Skeletal muscle tissue (tissue), 4 donors: ENCODE data around the gene SUSD3. TPM values are rescaled to one million over a fixed set of nuclear protein-coding genes. Genes with fewer than 3 reads are reported as not detected.

ENCODE experiments used
- H3K27ac ChIP-seq: one replicate; pipeline ENCODE4 v1.7.0; 2013; ENCODE audit warnings: mild to moderate bottlenecking, low read depth, low read length, inconsistent platforms
- H3K27me3 ChIP-seq, 3 donors: one replicate each; pipeline ENCODE4 v1.7.0; 2013; ENCODE audit warnings: low read length in 3 of 3; ENCODE audit not compliant: control insufficient read depth in 3 of 3, insufficient read depth in 3 of 3
- H3K36me3 ChIP-seq, 3 donors: one replicate each; pipeline ENCODE4 v1.7.0; 2013; ENCODE audit warnings: low read length in 3 of 3; ENCODE audit not compliant: control insufficient read depth in 3 of 3, insufficient read depth in 3 of 3
- H3K4me1 ChIP-seq, 3 donors: one replicate each; pipeline ENCODE4 v1.7.0; 2013; ENCODE audit warnings: low read length in 3 of 3, mild to moderate bottlenecking in 3 of 3; ENCODE audit not compliant: control insufficient read depth in 3 of 3, insufficient read depth in 3 of 3
- H3K4me3 ChIP-seq, 3 donors: one replicate each; pipeline ENCODE4 v1.7.0; 2013; ENCODE audit warnings: low read length in 3 of 3
- H3K9ac ChIP-seq, 3 donors: one replicate each; pipeline ENCODE4 v1.7.0; 2013; ENCODE audit warnings: low read length in 3 of 3, mild to moderate bottlenecking in 3 of 3, moderate library complexity in 2 of 3, low read depth in 1 of 3
- H3K9me3 ChIP-seq, 3 donors: one replicate each; pipeline ENCODE4 v1.7.0; 2013; ENCODE audit warnings: low read length in 3 of 3; ENCODE audit not compliant: control insufficient read depth in 3 of 3
- total RNA-seq: library from RNA; depleted of rRNA; stranded (reverse); fragments of >200 nt; gene quantifications from one replicate; pipeline ENCODE4 v1.2.3, GENCODE V29; 2014
- donor health status: Osteomylitis.

Gene SUSD3
- total RNA-seq, 1 donor from 2014 or later, result 2.6 TPM

GRCh38 chr9:93051680-93052089 is 6.8 kb upstream of the SUSD3 start:
- Histone ChIP-seq H3K4me3 (no peak overlapping the region), H3K27me3 (no peaks in the 10 kb centered on the region), H3K4me1 (peaks cover 4 to 10% (median 6%) of the 10 kb centered on the region in 3 donors), H3K36me3 (no peaks in the 10 kb centered on the region), H3K9ac (peak overlapping the region in 1 of 3 donors; percentile 8), H3K9me3 (no peaks in the 10 kb centered on the region), H3K27ac (no peak overlapping the region)

- Histone ChIP-seq H3K9me3 (no peaks in the 10 kb centered on the region), H3K27me3 (no peaks in the 10 kb centered on the region), H3K4me3 (no peak overlapping the region), H3K36me3 (no peaks in the 10 kb centered on the region), H3K4me1 (peaks cover 4 to 10% (median 6%) of the 10 kb centered on the region in 3 donors), H3K27ac (no peak overlapping the region), H3K9ac (no peak overlapping the region)
These were observed 5.5 kb upstream of the SUSD3 start for GRCh38 chr9:93052791-93053540.

GRCh38 chr9:93053781-93054331 is 4.6 kb upstream of the SUSD3 start:
- no peak overlapping the region for H3K27ac ChIP-seq
- H3K27me3 ChIP-seq, result no peaks in the 10 kb centered on the region
- H3K4me3 ChIP-seq, result no peak overlapping the region
- H3K4me1 ChIP-seq, result peaks cover 4 to 10% (median 6%) of the 10 kb centered on the region in 3 donors
- H3K9me3 ChIP-seq, result no peaks in the 10 kb centered on the region
- no peaks in the 10 kb centered on the region for H3K36me3 ChIP-seq
- H3K9ac ChIP-seq, result no peak overlapping the region

GRCh38 chr9:93054758-93055704 is 3.5 kb upstream of the SUSD3 start:
- no peaks in the 10 kb centered on the region for H3K9me3 ChIP-seq
- no peak overlapping the region for H3K9ac ChIP-seq
- H3K4me1 ChIP-seq, result peaks cover 10 to 14% (median 11%) of the 10 kb centered on the region in 3 donors
- H3K27ac ChIP-seq, result no peak overlapping the region
- H3K36me3 ChIP-seq, result no peaks in the 10 kb centered on the region
- no peak overlapping the region for H3K4me3 ChIP-seq
- peaks cover 3 to 10% (median 6%) of the 10 kb centered on the region in 3 donors for H3K27me3 ChIP-seq

GRCh38 chr9:93057042-93057702 is 1.3 kb upstream of the SUSD3 start:
- Histone ChIP-seq H3K27me3 (peaks cover 4 to 23% (median 19%) of the 10 kb centered on the region in 3 donors), H3K4me3 (no peak overlapping the region), H3K4me1 (peaks cover 7 to 12% (median 8%) of the 10 kb centered on the region in 3 donors), H3K9me3 (no peaks in the 10 kb centered on the region), H3K36me3 (no peaks in the 10 kb centered on the region), H3K9ac (no peak overlapping the region), H3K27ac (no peak overlapping the region)

GRCh38 chr9:93057703-93058354 is 672 bp upstream of the SUSD3 start:
- H3K27ac ChIP-seq, result no peak overlapping the region
- H3K27me3 ChIP-seq, result peaks cover 4 to 28% (median 19%) of the 10 kb centered on the region in 3 donors
- H3K4me1 ChIP-seq, result peaks cover 6 to 10% (median 7%) of the 10 kb centered on the region in 3 donors
- H3K4me3 ChIP-seq, result no peak overlapping the region
- no peak overlapping the region for H3K9ac ChIP-seq
- H3K9me3 ChIP-seq, result no peaks in the 10 kb centered on the region
- no peaks in the 10 kb centered on the region for H3K36me3 ChIP-seq

GRCh38 chr9:93059011-93059714 is 662 bp downstream of the SUSD3 start:
- Histone ChIP-seq H3K27me3 (peaks cover 4 to 31% (median 19%) of the 10 kb centered on the region in 3 donors), H3K9ac (no peak overlapping the region), H3K4me1 (peaks cover 3 to 10% (median 7%) of the 10 kb centered on the region in 3 donors), H3K9me3 (no peaks in the 10 kb centered on the region), H3K4me3 (peak overlapping the region; percentile 35 to 43 (median 38)), H3K27ac (no peak overlapping the region), H3K36me3 (no peaks in the 10 kb centered on the region)

- H3K27ac ChIP-seq, result no peak overlapping the region
- peaks cover 3 to 17% (median 7%) of the 10 kb centered on the region in 3 donors for H3K4me1 ChIP-seq
- H3K36me3 ChIP-seq, result no peaks in the 10 kb centered on the region
- no peak overlapping the region for H3K9ac ChIP-seq
- H3K9me3 ChIP-seq, result no peaks in the 10 kb centered on the region
- peak overlapping the region in 1 of 3 donors; percentile 20 for H3K4me3 ChIP-seq
- H3K27me3 ChIP-seq, result peaks cover 4 to 31% (median 19%) of the 10 kb centered on the region in 3 donors
These were observed 1.4 kb downstream of the SUSD3 start for GRCh38 chr9:93059715-93060578.
